Brain microvascular endothelial cell (primary cell): ENCODE data around the gene INSYN1.

Source experiments
- DNase-seq: peaks from one replicate; pipeline ENCODE4 v3.0.0-alpha.2; 2020
- H3K27ac ChIP-seq: fragments of 250-450 bp; sonication (Bioruptor Pico); 2 replicates; pipeline ENCODE4 v1.5.1; 2020; ENCODE audit warnings: mild to moderate bottlenecking, moderate library complexity
- H3K27me3 ChIP-seq: fragments of 250-450 bp; sonication (Bioruptor Pico); replicated peaks from 2 replicates; pipeline ENCODE4 v1.5.1; 2020; ENCODE audit warnings: mild to moderate bottlenecking
- H3K36me3 ChIP-seq: fragments of 250-450 bp; sonication (Bioruptor Pico); replicated peaks from 2 replicates; pipeline ENCODE4 v1.5.1; 2020; ENCODE audit warnings: mild to moderate bottlenecking
- H3K4me3 ChIP-seq: 2 replicates; pipeline ENCODE4 v1.5.1; 2011; ENCODE audit warnings: low read depth, mild to moderate bottlenecking, control low read depth, low read length, moderate library complexity
- CTCF ChIP-seq: IDR thresholded peaks from 2 replicates; pipeline ENCODE4 v1.5.1; 2011; ENCODE audit warnings: low read depth, mild to moderate bottlenecking, moderate library complexity, low read length, control low read depth, inconsistent platforms; ENCODE audit errors: missing control alignments
- in situ Hi-C: cut with HindIII; loops from 2 replicates; pipeline ENCODE4 v1.10.0; 2017; ENCODE audit warnings: low sequenced_read_pairs, low pct_ligation_motif_present

INSYN1 gene, protein sequence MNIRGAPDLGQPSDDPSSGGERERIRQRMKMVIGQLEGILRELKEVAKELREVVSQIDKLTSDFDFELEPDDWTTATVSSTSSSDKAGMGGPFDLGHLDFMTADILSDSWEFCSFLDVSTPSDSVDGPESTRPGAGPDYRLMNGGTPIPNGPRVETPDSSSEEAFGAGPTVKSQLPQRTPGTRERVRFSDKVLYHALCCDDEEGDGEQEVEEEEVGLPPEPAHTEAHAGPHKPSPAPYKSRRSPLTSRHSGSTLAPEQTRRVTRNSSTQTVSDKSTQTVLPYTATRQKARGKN

GRCh38 chr15:73753250-73754130 lies at the start of gene INSYN1:
INSYN1 (minus strand) TSS chr15:73753351; CDS start chr15:73751130, 2,221 bp downstream.
- TF ChIP-seq CTCF: no peak
- H3K27ac ChIP-seq: no peak within 1 kb of the TSS
- no peaks in the 10 kb centered on the region for H3K36me3 ChIP-seq
- peak within 1 kb of the TSS; percentile 32 for H3K4me3 ChIP-seq
- in situ Hi-C loops: no loop called here
- DNase-seq: no peak
- H3K27me3 ChIP-seq: peaks cover 26% of the 10 kb centered on the region

DNA sequence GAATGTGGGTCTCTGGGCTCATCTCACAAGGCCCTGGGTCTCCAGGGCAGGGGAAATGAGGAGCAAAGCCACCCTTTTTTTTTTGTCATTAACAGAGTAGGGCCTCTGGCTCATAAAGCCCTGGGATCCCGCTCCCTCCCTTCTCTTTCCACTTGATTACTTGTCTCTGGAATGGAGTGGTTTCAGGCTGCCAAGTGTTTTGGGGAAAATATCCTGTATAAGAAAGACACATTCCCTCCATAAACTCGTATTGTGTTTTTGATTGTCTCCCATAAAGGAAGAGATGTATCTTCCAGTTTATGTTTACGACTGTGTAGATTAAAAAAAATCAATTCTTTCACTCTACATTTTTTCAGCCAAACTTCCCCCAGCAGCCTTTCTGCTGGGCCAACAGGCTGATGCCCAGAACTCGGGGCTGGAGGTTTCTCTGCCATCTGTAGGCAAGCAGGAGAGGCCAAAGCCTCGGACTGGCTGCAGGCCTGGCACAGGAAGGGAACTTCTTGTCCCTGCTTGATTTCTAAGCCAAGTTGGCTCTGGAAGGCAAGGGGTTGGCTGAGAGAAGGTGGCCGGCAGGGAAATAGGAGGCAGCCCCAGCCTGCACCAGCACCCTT lies 49.4 kb upstream of the INSYN1 start:
- in situ Hi-C loops: no loop called here
- TF ChIP-seq CTCF: no peak
- H3K36me3 ChIP-seq: no peaks in the 10 kb centered on the region
- no peak for DNase-seq
- no peak overlapping the region for H3K4me3 ChIP-seq
- H3K27ac ChIP-seq: no peak overlapping the region
- H3K27me3 ChIP-seq: no peaks in the 10 kb centered on the region

GRCh38 chr15:73800662-73801345 lies 47.7 kb upstream of the INSYN1 start:
- Histone ChIP-seq H3K27ac (peak overlapping the region; percentile 88), H3K27me3 (no peaks in the 10 kb centered on the region), H3K36me3 (no peaks in the 10 kb centered on the region), H3K4me3 (no peak overlapping the region)
- no peak for TF ChIP-seq CTCF
- peak; percentile 80 for DNase-seq
- in situ Hi-C loops: no loop called here

DNA sequence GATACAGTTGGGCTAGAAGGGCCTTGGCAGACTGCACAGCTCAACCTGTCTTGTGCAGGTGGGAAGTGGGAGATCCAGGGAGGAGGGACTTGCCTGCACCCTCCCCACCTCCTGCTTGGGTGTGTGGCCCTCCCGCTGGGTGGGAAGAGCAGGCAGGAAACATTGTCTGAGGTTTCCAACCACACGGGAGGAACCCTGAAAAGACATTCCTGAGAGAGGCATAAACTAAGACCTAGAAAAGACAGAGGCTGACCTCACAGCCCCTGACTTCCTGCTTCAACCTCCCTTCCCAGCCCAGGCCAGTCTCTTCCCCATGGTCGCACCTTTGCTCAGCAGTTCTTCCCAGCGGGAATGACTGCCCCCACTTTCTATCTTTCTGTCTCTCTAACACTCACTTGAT lies 46.3 kb upstream of the INSYN1 start:
- TF ChIP-seq CTCF: no peak
- H3K4me3 ChIP-seq: no peak overlapping the region
- no peaks in the 10 kb centered on the region for H3K27me3 ChIP-seq
- H3K36me3 ChIP-seq: no peaks in the 10 kb centered on the region
- in situ Hi-C loops: no loop called here
- DNase-seq: no peak
- no peak overlapping the region for H3K27ac ChIP-seq

DNA sequence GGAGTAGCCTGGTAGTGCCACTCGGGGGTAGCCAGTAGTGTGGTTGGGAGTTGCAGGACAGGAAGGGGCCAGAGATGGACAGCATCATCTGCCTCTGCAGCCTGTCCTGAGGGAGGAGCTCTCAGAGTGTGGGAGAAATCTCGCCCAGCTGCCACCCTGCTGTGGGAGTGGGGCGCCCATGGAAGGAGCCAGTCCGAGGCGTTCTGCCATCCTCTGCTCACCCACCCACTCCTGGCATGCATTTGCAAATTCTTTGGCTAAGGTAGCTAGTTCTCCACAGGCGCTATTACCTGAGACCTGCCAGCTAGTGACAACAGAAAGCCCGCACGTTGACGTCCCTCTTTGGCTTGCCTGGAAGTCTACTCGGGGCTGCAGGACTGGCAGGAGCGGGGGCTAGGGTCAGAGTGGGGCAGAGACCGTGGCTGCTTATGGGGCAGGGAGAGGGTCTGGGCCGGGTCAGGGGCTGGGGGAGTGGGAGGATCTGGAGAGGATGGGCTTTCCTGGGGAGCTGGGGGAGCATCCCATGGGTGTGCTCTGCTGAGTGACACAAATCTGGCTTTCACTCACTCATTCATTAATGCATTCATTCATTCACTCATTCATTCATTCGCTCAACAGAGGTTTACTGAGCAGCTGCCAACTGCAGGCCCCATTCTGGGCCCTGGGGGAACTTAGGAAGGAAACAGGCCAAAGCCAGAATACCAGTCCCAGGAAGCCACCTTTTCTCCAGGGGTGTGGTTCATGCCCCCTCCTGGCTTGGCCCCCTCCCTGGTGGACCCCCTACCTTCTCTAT lies 44.4 kb upstream of the INSYN1 start:
- H3K27ac ChIP-seq: no peak overlapping the region

More for the DNA sequence above, 44.4 kb upstream of the INSYN1 start:
- in situ Hi-C loops: no loop called here
- Histone ChIP-seq H3K36me3 (no peaks in the 10 kb centered on the region), H3K27me3 (no peaks in the 10 kb centered on the region), H3K4me3 (no peak overlapping the region)
- no peak for TF ChIP-seq CTCF
- no peak for DNase-seq
